Activated CD4-positive, alpha-beta T cell treated with anti-CD3 and anti-CD28 coated beads, Interleukin-2, amount 50 U/mL, for 4 hours (primary cell): Measurements from ENCODE around the gene PLA2G3.
A peak's percentile ranks its signal among the peaks of the same experiment; 100 is the strongest.
"Not testable (repeated sequence)": the region's sequence is repeated elsewhere in the genome, so short reads cannot be mapped to it uniquely, and the experiment has no call there.

Experiments used
- DNase-seq, 2 experiments: peaks; one replicate each; pipeline ENCODE4 v3.0.0-alpha.2; 2020

The PLA2G3 gene

GRCh38 chr22:31122196-31122531 is 18.1 kb downstream of the PLA2G3 start:
- DNase-seq, result no peak

- no peak for DNase-seq
These were observed 18.9 kb downstream of the PLA2G3 start for GRCh38 chr22:31121403-31121802.

- DNase-seq, result no peak
These were observed 19.7 kb downstream of the PLA2G3 start for GRCh38 chr22:31120642-31121041.

GRCh38 chr22:31120230-31120629 is 20.1 kb downstream of the PLA2G3 start:
- no peak for DNase-seq

GRCh38 chr22:31119026-31119717 is 21.1 kb downstream of the PLA2G3 start:
- DNase-seq, result no peak

GRCh38 chr22:31118046-31118820 is 22.1 kb downstream of the PLA2G3 start:
- DNase-seq, result no peak

GRCh38 chr22:31112547-31113091 is 27.7 kb downstream of the PLA2G3 start:
- not testable (repeated sequence) for DNase-seq

- DNase-seq, result no peak
These were observed 32.5 kb downstream of the PLA2G3 start for GRCh38 chr22:31107894-31108218.

- DNase-seq, result peak; percentile 79 to 83
These were observed 33.0 kb downstream of the PLA2G3 start, which contains the start of gene SELENOM for GRCh38 chr22:31107178-31107893. TSS of gene SELENOM (minus strand) at chr22:31107568. CDS start at chr22:31107505, 63 bp downstream.

GRCh38 chr22:31106731-31107177 is 33.6 kb downstream of the PLA2G3 start:
- no peak for DNase-seq

GRCh38 chr22:31106001-31106571 is 34.2 kb downstream of the PLA2G3 start:
- DNase-seq, result no peak

- DNase-seq, result no peak
These were observed 34.9 kb downstream of the PLA2G3 start for GRCh38 chr22:31105282-31105929.

GRCh38 chr22:31104869-31105268 is 35.4 kb downstream of the PLA2G3 start:
- DNase-seq, result no peak

- no peak for DNase-seq
These were observed 36.2 kb downstream of the PLA2G3 start for GRCh38 chr22:31103899-31104694.

- no peak for DNase-seq
These were observed 37.2 kb downstream of the PLA2G3 start for GRCh38 chr22:31103111-31103510.

GRCh38 chr22:31102441-31103081 is 37.7 kb downstream of the PLA2G3 start:
- no peak for DNase-seq

GRCh38 chr22:31100762-31101525 is 39.4 kb downstream of the PLA2G3 start:
- no peak for DNase-seq

GRCh38 chr22:31099841-31100761 is 40.2 kb downstream of the PLA2G3 start:
- DNase-seq, result no peak

GRCh38 chr22:31099386-31099785 is 40.9 kb downstream of the PLA2G3 start:
- no peak for DNase-seq
